GM11168 (cell line): ENCODE measurements around the gene KHDRBS1.
"Not testable (repeated sequence)": the region's sequence is repeated elsewhere in the genome, so short reads cannot be mapped to it uniquely, and the experiment has no call there.

Experiments used
- in situ Hi-C: fragments of 300-500 bp; cut with MboI; formaldehyde crosslinking; loops from one replicate; pipeline ENCODE4 v1.12.0; 2022; ENCODE audit warnings: low sequenced_read_pairs; ENCODE audit not compliant: unreplicated experiment

Gene KHDRBS1

DNA sequence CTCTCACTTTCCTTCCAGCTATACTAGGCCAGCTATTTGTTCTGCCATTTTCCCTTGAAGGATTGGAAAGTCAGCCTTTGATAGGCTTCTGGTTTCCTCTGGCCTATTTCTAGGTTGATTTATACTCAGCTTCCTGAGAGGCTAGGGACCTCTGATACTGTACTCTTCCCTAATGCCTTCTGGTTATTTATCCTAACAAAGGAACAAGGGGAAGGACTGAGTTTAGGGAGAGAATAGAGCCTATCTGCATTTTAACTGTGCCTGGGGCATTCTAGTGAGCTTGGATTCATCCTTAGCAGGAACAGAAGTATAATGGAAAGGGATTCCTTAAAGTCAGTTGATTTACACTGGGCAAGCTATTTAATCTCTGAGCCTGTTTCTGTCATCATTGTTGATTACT is 47.2 kb downstream of the KHDRBS1 start:
- in situ Hi-C loops, result no loop called here

DNA sequence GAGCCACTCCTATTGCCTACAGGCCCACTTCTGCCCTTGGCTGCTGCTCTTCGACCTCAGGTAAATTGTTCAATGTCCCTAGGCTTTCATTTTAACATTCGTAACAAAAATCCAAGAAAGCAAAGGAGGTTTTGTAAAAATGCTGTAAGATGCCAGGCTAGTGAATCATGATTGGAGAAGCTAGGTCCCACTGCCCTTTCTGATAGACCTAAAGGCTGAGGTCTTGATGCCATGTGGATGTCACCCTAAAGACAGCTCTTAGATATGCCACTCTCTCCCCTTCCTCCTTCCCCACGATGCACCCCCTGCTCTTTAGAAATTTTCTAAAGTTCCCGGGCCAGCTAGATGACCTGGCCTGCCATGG is 49.2 kb downstream of the KHDRBS1 start:
- in situ Hi-C loops, result no loop called here

DNA sequence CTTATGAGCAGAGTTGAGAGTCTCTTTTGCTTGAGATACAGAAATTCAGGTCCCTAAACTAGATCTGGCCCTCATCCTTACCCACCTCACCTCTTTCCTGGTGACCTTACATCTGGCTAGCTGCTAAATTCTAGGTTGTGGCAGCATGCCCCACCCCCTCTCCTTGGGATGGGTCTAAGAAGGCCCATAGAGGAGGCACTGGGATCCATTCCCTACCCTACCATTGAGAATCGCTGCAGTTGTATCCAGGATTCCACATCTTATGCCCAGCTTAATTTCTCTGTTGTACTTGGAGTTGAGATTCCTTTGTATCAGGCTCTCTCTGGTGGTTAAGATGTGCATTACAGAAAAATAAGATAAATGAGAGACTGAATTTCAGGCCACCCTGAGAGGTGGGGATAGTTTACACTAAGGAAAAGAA is 49.6 kb downstream of the KHDRBS1 start:
- in situ Hi-C loops, result no loop called here

DNA sequence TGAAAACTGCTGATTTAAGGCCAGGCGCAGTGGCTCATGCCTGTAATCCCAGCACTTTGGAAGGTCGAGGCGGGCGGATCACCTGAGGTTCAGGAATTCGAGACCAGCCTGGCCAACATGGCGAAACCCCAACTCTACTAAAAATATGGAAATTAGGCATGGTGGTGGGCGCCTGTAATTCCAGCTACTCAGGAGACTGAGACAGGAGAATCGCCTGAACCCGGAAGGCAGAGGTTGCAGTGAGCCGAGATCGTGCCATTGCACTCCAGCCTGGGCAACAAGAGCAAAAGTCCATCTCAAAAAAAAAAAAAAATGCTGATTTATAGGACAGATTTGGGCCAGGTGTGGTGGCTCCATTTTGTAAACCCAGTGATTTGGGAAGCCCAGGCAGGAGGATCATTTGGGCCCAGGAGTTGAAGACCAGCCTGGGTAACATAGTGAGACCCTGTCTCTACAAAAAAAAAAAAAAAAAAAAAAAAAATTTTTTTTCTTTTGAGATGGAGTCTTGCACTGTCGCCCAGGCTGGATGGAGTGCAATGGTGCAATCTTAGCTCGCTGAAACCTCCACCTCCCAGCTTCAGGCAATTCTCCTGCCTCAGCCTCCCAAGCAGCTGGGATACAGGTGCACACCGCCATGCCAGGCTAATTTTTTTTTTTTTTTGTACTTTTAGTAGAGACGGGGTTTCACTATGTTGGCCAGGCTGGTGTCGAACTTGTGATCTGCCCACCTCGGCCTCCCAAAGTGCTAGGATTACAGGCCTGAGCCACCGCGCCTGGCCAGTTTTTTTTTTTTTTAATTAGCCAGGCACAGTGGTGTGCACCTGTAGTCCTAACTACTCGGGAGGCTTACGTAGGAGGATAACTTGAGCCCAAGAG is 52.2 kb downstream of the KHDRBS1 start:
- in situ Hi-C loops, result not testable (repeated sequence)

DNA sequence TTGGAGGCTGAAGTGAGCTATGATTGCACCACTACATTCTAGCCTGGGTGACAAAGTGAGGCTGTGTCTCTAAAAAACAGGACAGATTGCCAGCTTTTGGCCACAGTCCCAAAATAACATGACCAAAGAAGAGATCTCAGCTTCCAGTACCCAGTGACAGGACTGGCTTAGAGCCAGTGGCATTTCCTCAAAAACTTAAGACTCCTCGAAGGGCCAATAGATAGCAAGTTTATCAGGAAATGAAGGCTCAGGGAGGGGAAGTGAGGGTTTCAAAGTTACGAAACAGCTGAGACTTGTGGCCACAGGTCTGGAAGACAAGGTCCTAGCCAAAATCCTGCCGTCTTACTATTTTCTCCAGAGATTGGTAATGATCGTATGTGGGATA is 52.8 kb downstream of the KHDRBS1 start:
- in situ Hi-C loops, result no loop called here

DNA sequence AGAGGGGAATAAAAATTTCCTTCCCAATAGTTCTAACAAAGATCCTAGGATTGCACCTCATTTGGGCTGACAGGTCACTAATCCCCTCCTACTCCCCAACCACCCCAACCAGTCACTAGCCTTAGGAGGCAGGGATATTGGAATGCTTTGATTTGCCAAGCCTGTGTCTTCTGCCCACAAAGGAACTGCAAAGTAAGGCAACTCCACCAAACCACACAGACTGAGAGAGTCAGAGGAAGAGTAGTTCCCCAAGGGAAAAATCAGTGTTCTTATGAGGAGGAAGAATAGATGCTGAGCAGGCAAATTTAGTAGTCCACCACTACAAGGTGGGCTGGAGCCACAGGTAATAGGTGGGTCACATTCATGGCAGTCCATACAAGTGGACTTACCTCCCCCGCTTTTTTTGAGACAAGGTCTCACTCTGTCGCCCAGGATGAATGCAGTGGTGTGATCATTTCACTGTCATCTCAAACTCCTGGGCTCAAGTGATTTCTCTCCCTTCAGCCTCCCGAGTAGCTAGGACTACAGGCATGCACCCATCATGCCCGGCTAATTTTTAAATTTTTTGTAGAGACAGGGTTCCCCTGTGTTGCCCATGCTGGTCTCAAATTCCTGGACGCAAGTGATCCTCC is 55.4 kb downstream of the KHDRBS1 start:
- in situ Hi-C loops, result no loop called here

DNA sequence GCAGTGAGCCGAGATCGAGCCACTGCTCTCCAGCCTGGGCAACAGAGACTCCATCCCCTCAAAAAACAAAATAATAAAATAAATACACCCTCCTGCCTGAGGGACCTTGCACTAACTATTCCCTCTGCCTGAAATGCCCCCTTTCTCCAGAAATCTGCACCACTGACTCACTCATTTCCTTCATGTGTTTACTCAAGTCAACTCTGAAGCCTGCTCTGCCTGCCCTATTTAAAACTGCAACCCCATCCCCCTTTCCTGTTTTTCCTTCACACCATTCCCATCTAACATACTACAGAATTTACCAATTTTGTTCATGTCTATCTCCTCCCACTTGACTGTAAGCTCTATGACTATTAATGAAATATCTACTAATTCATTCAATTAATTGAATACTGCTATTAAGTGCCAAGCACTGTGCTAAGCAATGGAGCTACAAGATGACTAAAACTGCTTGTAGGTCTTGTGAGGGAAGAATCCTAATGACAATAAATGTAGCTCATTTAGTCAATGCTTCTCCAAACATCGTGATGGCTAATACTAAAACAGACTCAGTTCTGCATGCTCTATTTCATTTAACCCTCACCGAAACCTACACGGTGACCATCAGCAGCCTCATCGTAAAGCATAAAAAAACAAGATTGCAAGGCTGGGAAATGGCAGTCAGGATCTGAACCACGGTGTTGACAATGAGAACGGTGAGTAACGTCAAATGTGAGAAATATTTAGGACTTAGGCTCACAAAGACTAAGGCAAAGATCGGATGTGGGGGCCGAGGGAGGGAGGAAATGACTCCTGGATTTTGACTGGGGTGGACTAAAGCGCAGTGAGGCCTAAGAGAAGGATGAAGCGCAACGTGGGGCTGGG is 58.3 kb downstream of the KHDRBS1 start:
- in situ Hi-C loops, result no loop called here

DNA sequence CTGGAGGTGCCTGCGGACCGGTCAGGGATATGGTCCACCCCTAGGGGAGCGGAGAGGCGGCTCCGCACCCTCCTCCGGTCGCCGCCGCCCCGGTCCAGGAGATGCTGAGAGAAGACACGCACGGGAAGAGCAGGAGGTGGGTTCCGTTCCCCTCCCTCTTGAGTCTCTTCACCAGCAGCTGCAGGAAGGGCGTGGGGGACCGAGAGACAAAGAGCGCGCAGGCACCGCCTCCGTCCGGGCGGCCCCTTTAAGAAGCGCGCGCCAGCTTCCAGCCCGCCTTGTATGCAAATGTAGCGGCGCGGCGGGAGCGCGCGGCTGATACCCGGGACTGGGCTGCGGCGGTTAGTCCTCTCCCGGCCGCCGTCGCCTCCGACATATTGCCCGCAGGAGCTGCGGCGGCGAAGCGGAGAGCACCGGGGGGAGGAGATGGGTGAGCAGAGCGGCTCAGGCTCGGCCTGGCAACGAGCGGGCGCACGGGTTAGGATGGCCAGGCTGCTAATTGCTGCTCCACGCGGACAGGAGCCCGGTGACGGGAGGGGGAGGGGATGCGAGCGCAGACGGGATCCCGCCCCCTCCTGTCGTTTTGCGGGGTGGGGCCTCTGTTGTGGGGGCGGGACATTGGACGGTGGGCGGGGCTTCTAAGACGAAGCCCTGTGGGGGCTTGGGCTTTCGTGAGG is 59.1 kb downstream of the KHDRBS1 start, which contains the start of gene TMEM39B:
TSS of gene TMEM39B (plus strand) at position 318 of the 677 bp plus-strand sequence. CDS start at position 427, 109 bp downstream.
- in situ Hi-C loops, result no loop called here

DNA sequence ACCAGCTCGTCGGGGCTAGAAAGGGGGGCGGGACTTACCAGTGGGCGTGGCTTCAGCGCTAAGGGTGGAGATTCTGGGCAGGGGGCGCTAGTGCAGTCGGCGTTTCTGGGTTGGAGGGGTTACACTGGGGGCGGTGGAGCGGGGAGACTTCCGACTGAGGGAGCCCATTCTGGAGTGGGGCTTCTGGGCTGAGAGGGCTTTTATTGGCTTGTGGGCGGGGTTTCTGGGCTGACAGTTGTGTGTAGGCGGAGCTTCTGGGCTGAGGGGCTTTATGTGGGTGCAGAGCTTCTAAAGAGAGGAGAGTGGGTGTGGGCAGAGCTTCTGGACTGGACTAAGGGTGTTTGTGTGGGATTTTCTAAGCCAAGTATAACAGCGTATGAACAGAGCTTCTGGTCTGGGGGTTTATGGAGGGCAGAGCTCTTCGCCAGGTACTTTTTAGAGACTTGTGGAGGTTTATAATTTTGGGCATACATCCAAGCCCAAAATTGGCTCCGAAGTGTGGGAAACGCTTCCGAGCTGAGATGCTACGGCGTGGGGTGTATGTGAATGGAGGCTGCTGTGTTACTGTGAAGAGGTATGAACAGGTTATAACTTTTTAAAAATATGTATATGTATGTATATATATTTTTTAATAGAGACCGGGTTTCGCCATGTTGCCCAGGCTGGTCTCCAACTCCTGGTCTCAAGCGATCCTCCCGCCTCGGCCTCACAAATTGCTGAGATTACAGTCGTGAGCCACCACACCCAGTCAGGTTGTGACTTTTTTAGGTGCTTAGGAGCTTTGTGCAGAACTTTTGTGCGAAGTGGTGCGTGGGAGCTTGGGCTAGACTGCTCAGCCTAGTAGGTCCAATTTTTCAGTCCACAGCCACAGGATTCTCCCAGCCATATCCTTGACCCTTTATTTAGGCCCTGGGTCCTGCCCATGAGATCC is 59.9 kb downstream of the KHDRBS1 start:
- in situ Hi-C loops, result no loop called here

DNA sequence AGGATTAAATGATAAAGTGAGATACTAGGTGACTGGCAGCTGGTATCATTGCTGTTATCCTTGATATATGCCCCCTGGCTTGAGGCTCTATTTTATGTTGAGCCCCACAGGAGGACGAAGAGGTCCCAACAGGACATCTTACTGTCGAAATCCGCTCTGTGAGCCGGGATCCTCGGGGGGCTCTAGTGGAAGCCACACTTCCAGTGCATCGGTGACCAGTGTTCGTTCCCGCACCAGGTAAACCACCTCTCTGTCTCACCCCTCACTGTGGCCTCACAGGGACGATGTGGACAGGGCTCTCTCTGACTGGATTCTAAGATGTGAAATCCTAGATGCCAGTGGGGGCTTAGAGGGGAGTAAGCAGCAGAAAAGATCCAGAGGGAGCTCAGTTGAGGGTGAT is 61.2 kb downstream of the KHDRBS1 start:
- in situ Hi-C loops, result no loop called here

DNA sequence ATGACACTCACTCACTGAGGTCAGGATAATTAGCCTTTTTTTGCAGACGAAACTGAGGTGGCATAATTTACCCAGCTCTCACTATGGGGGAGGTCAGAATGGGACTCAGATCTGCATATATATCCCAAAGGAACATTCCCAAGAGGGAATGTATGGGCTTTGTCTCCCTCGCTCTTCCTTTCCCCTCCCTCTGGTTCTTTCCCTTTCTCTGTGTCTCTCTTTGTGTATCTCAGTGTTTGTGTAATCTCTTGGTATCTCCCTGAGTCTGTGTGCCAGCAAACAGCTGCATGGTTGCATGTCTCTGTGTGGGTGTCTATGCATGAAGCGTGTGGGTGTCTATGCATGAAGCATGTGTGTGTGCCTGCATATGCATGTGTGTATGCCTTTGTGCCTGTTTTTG is 63.8 kb downstream of the KHDRBS1 start:
- in situ Hi-C loops, result no loop called here

DNA sequence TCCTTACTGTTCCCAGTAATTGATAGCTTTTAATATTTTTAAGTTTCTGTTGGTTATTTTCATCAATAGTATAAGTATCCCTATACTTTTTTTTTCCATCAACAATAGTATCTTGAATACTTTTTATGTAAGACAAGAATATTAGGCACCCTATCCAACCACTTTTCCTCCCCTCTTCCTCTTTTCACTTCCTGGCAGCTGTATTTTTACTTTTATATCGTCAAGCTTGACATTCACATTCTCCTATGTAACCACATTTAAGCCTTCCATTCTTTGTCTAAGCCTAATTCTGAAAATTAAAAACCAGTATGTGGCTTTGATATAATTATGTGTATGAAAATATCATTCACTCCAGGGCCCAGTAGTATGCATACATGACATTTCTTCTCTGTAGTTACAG is 68.4 kb downstream of the KHDRBS1 start:
- in situ Hi-C loops, result no loop called here

DNA sequence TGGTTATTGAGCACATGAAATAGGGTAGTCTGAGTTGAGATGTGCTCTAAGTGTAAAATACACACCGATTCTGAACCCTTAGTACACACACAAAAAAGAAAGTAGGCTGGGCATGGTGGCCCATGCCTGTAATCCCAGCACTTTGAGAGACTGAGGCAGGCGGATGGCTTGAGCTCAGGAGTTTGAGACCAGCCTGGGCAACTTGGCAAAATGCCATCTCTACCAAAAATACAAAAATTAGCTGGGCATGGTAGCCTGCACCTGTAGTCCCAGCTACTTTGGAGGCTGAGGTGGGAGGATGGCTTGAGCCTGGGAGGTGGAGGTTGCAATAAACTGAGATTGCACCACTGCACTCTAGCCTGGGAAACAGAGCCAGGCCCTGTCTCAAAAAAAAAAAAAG is 72.7 kb downstream of the KHDRBS1 start:
- in situ Hi-C loops, result not testable (repeated sequence)

DNA sequence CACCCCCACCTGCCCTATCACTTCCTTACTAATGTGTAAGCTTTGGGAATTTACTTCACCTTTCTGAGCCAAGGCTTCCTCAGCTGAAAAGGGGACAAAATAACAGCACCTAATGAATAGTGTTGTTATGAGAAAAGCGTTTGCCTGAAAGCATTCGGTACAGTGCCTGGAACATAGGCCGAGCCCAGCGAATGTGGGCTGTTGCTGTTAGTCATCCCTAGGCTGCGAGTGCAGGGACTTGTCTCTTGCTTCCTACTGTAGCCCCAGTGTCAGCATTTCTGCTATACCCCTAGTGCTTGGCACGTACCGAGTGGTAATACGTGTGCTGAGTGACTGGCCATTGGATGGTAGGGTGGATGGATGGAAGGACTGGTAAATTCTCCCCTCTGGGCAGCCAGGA is 77.5 kb downstream of the KHDRBS1 start:
- in situ Hi-C loops, result no loop called here

DNA sequence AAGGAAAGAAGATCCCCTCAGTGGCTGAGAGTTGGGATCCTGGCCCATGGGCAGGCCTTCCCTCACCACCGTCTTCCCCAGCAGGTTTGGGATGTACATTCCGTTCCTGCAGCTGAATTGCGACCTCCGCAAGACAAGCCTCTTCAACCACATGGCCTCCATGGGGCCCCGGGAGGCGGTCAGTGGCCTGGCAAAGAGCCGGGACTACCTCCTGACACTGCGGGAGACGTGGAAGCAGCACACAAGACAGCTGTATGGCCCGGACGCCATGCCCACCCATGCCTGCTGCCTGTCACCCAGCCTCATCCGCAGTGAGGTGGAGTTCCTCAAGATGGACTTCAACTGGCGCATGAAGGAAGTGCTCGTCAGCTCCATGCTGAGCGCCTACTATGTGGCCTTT is 77.9 kb downstream of the KHDRBS1 start:
- in situ Hi-C loops, result no loop called here
